ENCODE data around the gene DDOST. TPM values are rescaled to one million over a fixed set of nuclear protein-coding genes. Genes with fewer than 3 reads are reported as not detected.

DDOST gene
- total RNA-seq, 4 donors from 2014 or later = 119 to 155 (median 141) TPM

DNA sequence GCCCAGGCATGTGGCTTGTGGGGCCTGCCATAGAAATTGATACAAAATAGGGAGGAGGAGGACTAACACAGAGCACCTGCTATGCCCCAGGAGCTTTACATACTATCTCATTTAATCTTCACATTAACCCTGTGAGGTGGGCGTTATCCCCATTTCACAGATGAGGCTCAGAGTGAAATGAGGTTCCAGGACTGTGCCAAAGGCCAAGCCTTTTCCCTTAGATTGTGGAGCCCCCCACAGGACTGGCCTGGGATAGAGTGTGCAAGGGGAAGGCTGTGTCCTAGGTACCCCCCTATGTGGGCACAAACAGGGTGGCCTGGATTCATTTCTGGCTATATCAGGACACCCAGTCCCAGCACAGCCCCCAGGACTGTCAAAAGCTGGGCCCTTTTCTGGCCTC is 2.2 kb upstream of the DDOST start:
- TF ChIP-seq, protein P1, sequence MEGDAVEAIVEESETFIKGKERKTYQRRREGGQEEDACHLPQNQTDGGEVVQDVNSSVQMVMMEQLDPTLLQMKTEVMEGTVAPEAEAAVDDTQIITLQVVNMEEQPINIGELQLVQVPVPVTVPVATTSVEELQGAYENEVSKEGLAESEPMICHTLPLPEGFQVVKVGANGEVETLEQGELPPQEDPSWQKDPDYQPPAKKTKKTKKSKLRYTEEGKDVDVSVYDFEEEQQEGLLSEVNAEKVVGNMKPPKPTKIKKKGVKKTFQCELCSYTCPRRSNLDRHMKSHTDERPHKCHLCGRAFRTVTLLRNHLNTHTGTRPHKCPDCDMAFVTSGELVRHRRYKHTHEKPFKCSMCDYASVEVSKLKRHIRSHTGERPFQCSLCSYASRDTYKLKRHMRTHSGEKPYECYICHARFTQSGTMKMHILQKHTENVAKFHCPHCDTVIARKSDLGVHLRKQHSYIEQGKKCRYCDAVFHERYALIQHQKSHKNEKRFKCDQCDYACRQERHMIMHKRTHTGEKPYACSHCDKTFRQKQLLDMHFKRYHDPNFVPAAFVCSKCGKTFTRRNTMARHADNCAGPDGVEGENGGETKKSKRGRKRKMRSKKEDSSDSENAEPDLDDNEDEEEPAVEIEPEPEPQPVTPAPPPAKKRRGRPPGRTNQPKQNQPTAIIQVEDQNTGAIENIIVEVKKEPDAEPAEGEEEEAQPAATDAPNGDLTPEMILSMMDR (IDR thresholded peaks at IDR 0.05) = no peak
- ATAC-seq (ENCODE audit: low FRiP score) (no peak), DNase-seq (ENCODE audit: low spot score) (no peak)

GRCh38 chr1:20662110-20662475 is 924 bp upstream of the DDOST start:
- TF ChIP-seq, protein P1 (IDR thresholded peaks at IDR 0.05) = no peak
- DNase-seq (ENCODE audit: low spot score) = no peak
- no peak for ATAC-seq (ENCODE audit: low FRiP score)

DNA sequence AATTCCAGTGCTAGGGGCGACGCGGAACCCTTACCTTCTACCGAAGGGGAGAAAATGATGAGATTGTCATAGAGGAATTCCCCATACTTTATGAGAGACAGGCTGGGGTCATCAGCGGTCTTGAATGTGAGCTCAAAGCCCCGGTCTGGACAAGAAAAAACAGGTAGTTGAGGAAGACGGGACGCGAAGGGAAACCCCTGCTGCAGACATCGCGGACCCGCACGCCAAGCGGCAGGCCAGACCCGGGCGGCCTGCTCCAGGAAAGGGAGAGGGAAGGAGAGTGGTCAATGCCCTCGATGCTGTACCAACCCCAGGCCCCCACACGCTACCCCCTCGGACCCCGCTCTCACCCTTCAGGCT is 342 bp downstream of the DDOST start:
- TF ChIP-seq, protein P1 (IDR thresholded peaks at IDR 0.05) = no peak
- DNase-seq (ENCODE audit: low spot score) (no peak), ATAC-seq (ENCODE audit: low FRiP score) (no peak)

- no peak for DNase-seq (ENCODE audit: low spot score)
- TF ChIP-seq, protein P1 (IDR thresholded peaks at IDR 0.05) = no peak
- ATAC-seq (ENCODE audit: low FRiP score) = no peak
These were observed 806 bp downstream of the DDOST start for GRCh38 chr1:20660363-20660762.

- DNase-seq (ENCODE audit: low spot score) (no peak), ATAC-seq (ENCODE audit: low FRiP score) (no peak)
- TF ChIP-seq, protein P1 (IDR thresholded peaks at IDR 0.05) = no peak
These were observed 2.8 kb downstream of the DDOST start for GRCh38 chr1:20658166-20658915.

DNA sequence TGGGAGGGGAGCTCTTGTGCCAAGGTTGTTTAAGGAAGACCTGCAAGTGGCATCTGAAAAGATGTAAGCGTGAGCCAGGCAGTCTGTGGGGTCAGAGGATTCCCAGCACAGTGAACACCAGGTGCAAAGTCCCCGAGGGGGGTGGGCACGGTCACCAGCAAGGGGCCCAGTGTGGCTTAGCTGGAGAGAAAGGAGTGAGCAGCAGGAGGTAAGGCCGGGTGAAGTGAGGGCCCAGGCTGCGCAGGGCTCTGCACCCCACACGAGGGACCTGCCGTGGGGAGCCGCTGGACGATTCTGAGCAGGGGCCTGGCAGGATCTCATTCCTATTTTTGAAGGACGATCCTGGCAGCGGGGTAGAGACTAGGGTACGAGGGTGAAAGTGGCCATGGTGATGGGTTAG is 4.1 kb downstream of the DDOST start:
- ATAC-seq (ENCODE audit: low FRiP score) (no peak), DNase-seq (ENCODE audit: low spot score) (no peak)
- TF ChIP-seq, protein P1 (IDR thresholded peaks at IDR 0.05) = no peak

DNA sequence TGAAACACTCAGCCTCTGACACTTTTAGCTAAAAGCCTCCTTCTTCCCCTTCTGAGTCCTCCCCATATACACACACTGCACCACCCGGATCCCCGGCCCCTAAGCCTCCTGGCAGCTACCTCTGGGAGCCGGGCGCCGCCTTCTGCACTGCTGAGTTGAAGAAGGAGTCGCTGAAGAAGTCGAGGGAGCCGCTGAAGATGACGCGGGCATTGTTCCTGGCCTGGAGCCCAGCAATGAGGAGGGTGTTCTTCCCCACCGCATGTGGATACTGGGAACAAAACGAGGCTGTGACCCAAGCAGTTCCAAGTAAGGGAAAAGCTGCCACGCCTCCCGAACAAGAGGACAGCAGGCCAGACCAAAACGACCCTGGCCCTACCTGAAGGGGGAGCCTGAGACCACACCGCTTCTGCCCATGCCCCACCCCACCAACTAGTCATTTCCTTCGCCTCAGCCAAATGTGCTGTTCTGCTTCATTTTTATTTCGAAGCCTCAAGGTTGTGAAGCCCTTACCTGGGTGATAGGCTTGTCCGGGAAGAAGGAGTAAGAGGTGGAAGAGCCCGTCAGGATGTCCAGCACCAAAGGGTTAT is 7.0 kb downstream of the DDOST start:
- no peak for ATAC-seq (ENCODE audit: low FRiP score)
- DNase-seq (ENCODE audit: low spot score) = no peak
- TF ChIP-seq, protein P1 (IDR thresholded peaks at IDR 0.05) = no peak

Data from omental fat pad (tissue), 4 donors.